Caki2 (cell line): ENCODE data around the gene GALNT7. TPM values are rescaled to one million over a fixed set of nuclear protein-coding genes. Genes with fewer than 3 reads are reported as not detected.
"Not testable (repeated sequence)": the region's sequence is repeated elsewhere in the genome, so short reads cannot be mapped to it uniquely, and the experiment has no call there.

ENCODE experiments used
- DNase-seq: peaks from one replicate; pipeline ENCODE4 v3.0.0-alpha.2; 2015; ENCODE audit warnings: low read depth
- in situ Hi-C: cut with HindIII; loops from 2 replicates; pipeline ENCODE4 v1.10.0; 2016; ENCODE audit warnings: low sequenced_read_pairs, low pct_unique_long_range_greater_than_20kb, mixed read lengths
- total RNA-seq: library from RNA; depleted of rRNA; stranded (reverse); fragments of >200 nt; shearing (Covaris generic); gene quantifications from 2 replicates; pipeline ENCODE4 v1.2.3, GENCODE V29; 2014; ENCODE audit warnings: low replicate concordance; rRNA removed

GALNT7 gene, protein sequence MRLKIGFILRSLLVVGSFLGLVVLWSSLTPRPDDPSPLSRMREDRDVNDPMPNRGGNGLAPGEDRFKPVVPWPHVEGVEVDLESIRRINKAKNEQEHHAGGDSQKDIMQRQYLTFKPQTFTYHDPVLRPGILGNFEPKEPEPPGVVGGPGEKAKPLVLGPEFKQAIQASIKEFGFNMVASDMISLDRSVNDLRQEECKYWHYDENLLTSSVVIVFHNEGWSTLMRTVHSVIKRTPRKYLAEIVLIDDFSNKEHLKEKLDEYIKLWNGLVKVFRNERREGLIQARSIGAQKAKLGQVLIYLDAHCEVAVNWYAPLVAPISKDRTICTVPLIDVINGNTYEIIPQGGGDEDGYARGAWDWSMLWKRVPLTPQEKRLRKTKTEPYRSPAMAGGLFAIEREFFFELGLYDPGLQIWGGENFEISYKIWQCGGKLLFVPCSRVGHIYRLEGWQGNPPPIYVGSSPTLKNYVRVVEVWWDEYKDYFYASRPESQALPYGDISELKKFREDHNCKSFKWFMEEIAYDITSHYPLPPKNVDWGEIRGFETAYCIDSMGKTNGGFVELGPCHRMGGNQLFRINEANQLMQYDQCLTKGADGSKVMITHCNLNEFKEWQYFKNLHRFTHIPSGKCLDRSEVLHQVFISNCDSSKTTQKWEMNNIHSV
- total RNA-seq, result 19.3 and 31.6 TPM in 2 replicates

DNA sequence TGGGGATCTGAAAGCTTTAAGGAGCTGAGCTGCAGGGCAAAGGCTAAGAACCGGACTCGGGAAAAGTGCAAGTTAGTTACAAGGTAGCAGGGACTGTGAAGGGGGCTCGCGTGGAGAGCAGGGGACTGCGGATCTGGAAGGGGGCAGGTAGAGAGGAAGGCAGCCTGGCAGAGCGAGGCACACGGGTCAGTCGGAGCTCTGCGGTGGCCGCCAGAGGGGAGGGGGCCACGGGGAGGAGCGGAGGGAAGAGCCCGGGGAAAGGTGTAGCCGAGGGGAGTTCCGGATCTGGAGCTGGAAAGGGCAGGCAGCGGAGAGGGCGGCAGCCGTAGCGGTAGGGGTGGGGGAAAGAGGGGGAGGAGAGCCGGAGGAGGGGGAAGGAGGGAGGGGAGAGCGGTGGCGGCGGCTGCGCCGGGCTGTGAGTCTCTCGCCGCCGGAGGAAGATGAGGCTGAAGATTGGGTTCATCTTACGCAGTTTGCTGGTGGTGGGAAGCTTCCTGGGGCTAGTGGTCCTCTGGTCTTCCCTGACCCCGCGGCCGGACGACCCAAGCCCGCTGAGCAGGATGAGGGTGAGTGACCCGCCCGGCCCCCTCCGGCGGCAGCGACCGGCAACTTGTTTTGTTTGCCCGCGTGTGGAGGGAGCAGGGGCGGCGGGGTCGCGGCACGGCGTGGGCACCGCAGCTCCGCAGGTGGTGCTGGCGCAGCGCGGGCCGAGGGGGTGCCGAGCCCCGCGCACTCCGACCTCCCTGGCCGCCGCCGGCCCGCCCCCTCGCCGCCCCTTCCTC is at the start of gene GALNT7:
GALNT7 (plus strand) TSS at position 416 of the 782 bp plus-strand sequence; CDS start at position 441, 25 bp downstream.
- in situ Hi-C loops, result no loop called here
- peak; percentile 79 for DNase-seq

DNA sequence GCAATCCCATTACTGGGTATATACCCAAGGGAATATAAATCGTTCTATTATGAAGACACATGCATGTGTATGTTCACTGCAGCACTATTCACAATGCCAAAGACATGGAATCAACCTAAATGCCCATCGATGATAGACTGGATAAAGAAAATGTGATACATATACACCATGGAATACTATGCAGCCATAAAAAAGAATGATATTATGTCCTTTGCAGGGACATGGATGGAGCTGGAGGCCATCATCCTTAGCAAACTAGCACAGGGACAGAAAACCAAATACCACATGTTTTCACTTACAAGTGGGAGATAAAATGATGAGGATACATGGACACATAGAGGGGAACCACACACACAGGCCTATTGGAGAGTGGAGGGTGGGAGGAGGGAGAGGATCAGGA is 49.8 kb upstream of the GALNT7 start:
- DNase-seq, in situ Hi-C loops: not testable (repeated sequence)

DNA sequence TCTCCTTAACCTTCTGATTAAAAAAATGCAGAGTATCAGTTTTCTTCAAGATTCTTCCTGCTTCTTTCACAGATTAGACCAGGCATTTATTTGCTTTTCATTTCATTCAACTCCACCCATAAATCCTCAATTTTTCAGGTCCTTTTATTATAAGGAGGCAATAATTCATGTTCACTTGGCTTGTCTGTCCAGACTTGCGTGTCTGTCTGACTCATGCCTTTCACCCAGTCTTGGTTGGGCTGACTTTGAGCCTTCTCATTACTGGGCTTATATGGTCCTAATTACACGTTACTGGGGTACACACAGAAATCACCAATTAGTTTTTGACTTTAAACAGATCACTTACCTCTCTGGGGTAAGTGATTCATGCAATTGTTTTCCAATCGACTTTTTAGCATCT is 48.8 kb upstream of the GALNT7 start:
- no peak for DNase-seq
- in situ Hi-C loops, result no loop called here

DNA sequence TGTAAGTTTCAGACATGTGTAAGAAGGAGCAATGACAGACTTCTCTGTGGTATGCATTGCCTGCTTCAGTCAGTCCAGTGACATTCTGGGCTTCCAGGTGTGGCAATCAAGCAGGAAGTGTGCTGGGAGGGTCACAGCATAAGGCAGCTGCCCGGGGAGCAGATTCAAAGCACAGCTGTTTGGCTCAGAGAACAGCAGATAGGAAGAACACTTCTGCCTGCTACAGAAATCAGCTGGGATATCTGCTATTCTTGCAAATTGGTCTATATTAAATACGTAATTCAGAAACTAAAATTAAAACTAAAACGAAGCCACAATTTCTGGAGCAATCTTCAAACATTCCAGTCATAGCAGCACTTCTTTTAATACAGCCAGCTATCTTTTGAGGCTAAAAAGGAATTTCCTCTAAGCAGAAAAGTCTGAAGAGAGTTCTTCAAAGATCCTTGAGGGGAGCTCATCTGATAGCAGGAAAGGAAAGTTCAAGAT is 47.5 kb upstream of the GALNT7 start:
- in situ Hi-C loops, result no loop called here
- no peak for DNase-seq

DNA sequence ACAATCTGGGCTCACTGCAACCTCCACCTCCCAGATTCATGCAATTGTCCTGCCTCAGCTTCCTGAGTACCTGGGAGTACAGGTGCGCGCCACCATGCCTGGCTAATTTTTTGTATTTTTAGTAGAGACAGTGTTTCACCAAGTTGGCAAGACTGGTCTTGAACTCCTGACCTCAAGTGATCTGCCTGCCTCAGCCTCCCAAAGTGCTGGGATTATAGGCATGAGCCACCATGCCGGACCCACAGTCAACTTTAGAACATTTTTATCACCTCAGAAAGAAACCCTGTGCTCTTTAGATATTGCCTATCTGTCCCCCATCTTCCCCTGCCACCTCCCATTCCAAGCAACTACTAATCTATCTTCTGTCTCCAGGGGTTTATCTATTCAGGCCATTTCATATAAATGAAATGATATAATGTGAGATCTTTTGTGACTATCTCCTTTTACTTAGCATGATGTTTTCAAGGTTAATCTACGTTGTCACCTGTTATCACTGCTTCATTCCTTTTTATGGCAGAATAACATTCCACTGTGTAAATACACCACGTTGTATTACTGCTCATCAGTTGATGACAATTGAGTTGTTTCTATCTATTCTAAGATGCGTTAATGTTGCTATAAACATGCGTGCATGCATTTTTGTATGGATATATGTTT is 44.3 kb upstream of the GALNT7 start:
- no peak for DNase-seq
- in situ Hi-C loops, result no loop called here

DNA sequence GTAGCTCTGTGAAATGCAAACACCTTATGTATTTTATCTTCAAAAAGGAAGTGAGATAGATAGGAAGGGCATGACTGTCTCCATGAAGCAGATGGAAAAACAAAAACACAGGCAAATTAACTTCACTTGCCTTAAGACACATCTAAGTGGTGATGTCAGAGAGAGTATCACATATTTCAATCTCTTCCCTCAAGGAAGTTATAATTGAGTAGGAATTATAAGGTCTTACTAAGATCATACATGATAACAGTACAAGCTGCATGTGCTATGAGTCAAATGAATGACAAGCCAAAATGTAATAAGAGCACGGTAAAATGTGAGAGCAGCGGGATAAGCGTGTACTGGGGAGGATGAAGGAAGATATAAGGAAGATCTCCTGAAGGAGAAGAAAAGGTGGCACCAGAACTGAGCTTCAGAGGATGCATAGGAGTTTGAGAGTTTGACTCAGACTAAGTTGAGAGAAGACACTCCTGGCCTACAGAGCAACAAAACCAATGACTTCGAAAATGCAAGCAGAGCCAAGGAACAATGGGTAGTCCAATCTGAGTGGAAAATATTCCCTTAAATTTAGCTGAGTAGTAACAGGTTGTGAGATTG is 43.3 kb upstream of the GALNT7 start:
- in situ Hi-C loops, result no loop called here
- DNase-seq, result no peak

DNA sequence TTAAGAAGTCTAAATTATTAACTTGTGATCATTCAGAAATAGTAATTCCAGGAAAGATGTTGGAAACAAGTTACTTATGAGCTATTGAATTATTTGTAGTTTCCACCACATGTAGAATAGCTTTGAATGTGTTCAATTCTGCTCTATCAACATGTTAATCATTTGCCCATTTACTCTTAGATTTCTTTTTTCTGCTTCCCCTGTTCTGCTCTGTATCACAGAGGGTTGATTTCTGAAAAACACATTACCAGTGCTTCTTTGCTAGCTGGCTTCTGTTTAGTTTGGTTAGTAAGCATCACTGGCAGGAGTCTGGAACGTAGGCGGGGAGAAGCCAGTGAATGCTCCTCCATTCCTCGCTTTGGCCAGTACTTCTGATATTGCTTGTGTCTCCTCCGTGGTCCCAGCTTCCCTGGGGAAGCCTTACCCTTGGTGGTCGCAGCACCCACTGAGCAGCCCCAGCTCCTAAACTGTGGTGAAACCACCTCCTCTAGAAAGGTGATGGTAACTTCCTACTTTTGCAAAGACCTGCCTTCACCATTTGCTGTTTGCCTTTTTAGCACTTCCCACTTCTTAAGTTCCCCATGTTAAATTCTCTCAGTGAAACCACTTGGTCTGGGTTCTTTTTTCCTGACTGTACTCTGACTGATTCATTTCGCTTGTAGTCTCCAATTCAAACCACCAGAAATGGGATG is 40.3 kb upstream of the GALNT7 start:
- in situ Hi-C loops, result no loop called here
- DNase-seq, result no peak

DNA sequence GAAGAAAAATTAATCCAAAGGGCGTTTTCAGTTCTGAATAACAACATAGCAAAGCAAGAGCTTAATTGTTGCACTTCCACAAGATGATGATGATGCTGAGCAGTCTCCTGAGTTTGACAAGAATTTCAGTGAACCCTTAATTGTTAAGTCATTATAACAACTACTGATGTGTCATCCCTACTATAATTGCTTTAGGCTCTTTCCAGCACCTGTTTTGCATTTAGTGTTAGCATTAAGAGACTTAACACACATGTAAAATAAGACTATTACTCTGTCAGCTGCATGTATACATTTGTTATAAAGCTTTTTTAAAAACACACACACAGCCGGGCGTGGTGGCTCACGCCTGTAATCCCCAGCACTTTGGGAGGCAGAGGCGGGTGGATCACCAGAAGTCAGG is 37.9 kb upstream of the GALNT7 start:
- DNase-seq, result no peak
- in situ Hi-C loops, result no loop called here

DNA sequence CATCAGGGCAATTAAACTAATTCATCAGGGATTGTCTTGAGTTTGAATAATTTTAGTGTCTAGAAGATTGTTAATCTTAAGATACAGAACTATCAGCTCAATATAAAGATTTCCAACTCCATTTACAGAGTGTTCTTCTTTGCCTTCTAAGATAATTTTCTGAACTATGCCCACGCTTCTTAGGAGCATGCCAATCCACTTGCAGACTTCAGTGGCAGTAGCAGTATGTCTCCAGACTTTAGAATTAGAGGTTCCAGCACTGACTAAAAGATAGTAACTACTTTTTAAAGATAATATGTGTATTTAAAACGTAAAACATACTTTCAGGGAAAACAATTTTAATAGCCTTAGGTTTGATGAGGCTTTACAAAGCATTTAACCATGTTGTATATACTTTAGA is 34.2 kb upstream of the GALNT7 start:
- DNase-seq, result no peak
- in situ Hi-C loops, result no loop called here

DNA sequence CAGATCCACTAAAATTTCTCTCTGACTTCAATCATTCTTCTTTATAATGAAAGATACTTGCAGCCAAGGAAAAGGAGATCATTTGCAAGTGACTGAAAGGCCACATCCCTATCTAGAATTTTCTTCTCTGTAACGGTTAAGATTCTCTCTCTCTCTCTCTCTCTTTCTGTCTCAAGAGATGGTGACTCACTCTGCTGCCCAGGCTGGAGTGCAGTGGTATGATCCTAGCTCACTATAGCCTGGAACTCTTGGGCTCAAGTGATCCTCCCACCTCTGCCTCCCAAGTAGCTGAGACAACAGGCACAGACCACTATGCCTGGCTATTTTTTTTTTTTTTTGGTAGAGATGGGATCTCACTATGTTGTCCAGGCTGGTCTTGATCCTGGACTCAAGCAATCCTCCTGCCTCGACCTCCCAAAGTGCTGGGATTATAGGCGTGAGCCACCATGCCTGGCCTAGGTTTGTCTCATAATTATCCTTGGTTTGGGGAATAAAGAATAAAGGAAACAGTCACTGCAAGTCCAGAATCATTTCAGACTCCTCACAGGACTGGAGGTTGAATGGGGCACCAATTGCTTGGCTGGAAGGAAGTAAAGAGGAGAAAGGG is 33.3 kb upstream of the GALNT7 start:
- in situ Hi-C loops, result no loop called here
- DNase-seq, result no peak

DNA sequence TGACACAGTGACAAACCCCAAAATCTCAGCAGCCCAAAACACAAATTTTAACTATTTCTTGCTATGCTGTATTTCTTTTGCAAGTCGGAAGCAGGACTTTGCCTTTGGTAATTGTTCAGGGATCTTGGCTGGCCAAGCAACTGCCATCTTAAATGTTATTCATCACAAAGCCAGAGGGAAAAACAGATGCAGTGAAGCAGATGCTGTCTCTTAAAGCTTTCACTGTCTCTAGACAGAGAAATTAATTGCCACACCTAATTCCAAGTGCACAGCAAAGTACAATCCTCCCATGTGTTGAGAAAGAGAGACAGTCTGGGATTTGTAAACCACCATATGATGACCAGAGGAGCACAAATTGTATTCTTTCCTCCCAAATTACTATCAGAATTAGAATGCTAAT is 30.0 kb upstream of the GALNT7 start:
- in situ Hi-C loops, result no loop called here
- no peak for DNase-seq

DNA sequence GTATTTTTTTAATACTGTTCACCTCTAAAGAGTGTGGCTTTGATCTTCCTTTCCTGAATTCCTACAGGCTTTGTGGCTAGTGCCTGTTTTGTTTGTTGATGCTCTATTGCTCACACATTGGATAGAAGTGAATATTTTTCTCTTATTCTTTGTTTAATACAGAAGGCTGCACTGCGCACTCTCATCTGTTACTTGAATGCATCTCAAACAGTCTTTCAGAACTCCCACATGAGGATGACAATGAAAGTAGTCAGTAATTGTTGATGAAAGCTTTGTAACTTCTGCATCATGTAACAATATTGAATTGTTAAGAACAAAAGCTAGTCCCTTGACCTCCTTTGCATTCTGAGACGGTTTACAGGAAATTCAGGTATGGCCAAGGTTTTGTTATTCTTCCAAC is 29.1 kb upstream of the GALNT7 start:
- DNase-seq, result no peak
- in situ Hi-C loops, result no loop called here

DNA sequence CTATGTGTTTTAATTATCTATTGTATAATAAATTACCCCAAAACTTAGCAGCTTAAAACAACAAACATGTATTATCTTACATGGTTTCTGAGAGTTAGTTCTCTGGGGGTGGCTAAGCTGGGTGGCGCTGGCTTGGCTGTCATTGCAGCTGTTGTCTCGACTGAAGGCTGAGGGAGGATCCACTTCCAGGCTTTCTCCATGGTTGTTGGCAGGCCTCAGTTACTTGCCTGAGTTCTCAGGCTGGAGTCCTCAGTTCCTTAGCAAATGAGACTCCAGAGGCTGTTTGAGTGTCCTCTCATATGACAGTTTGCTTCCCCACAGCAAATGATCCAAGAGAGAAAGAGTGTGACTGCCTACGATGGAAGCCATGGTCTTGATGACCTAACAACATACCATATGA is 23.5 kb upstream of the GALNT7 start:
- in situ Hi-C loops, result no loop called here
- DNase-seq, result no peak

DNA sequence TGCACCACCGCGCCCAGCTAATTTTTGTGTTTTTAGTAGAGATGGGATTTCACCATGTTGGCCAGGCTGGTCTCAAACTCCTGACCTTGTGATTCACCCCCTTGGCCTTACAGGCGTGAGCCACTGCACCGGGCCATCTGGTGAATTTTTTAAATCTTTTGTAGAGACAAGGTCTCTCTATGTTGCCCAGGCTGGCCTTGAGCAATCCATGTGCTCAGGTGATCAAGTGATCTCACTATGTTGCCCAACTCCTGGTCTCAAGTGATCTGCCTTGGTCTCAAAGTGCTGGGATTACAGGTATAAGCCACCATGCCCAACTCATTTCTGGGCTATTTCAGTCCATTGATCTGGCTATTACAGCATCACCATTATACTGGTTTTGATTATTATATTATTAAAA is 22.2 kb upstream of the GALNT7 start:
- in situ Hi-C loops, result no loop called here
- DNase-seq, result no peak

DNA sequence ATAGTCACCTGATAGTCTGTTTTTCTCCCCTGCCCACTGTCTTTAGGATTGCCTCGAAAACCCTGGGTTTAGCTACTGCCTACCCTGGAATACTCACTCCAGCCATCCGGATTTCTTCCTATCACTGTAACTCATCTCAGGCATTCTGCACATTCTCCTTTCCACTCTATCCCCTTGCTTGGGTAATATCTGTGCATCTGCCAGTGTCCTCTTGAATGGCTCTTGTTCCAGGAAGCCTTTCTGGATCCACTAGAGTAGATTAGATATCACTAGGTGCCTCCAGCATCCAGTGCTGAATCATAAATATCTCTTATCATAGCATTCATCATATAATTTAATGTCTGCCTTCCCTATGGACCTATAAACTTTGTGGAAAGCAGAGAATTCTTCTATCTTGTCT is 17.1 kb upstream of the GALNT7 start:
- in situ Hi-C loops, result no loop called here
- DNase-seq, result no peak

DNA sequence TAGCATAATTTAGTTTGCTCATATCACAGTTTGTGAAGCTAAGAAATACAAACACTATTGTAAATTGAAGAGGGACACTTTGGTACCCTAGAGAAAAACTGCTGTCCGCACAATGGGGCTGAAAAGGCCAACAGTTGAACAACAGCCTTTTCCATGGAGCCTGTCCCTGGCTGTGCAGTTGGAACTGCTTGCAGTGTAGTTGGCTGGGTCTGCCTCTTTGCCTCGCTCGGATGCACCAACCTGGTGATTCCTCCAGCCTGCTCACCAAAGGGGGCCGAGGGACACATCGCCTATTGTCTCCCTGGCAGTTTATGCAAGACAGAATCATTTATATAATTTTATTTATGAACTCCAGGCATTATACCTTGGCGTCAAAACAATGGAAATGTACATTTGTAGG is 16.5 kb upstream of the GALNT7 start:
- in situ Hi-C loops, result no loop called here
- no peak for DNase-seq

DNA sequence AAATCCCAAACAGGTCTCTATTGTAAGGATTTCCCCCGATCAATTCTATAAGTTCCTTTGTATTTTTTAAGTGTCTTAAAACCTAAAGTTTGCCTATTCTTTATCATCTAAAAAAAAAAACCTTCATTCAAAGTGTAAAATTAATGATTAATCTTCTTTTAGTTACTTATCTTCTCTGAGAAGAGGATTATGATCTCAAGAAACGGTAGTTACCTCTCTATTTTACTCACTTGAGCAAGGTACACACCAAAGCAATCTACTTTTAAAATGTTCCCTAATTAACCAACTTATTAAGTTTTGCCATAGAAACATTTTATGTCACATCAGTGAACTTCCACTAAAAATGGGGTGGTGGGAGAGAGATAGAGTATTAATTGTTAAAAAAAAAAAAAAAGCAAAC is 15.2 kb upstream of the GALNT7 start:
- in situ Hi-C loops, result no loop called here
- DNase-seq, result no peak
